NCI-H2171 treated with DMSO at 0.1 percent for 48 hours (cell line): ENCODE measurements around the gene PLCB4.
A peak's percentile ranks its signal among the peaks of the same experiment; 100 is the strongest.
"Not testable (repeated sequence)": the region's sequence is repeated elsewhere in the genome, so short reads cannot be mapped to it uniquely, and the experiment has no call there.

Experiments used
- DNase-seq: peaks from one replicate; lab custom pipeline; 2025; lab: John Stamatoyannopoulos, UW

Gene PLCB4

DNA sequence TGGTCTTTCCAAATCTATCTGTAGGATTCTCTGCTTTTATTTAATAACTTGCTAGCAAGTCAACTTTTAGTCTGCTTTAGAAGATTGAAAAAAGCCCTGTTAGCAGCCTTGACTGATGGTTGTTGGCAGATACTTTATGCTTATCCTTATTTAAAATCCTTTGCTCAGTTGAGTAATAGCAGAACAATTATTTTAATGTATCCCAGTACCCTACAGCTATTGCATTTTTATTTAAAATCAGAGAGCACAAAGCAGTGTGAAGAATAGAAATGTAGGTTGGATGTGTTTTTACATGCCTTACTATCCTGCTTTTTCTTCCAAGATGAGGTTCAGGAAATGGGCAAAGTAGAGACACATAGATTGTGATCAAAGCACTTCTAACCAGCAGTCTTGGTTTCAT lies 298.4 kb downstream of the PLCB4 start:
- no peak for DNase-seq

DNA sequence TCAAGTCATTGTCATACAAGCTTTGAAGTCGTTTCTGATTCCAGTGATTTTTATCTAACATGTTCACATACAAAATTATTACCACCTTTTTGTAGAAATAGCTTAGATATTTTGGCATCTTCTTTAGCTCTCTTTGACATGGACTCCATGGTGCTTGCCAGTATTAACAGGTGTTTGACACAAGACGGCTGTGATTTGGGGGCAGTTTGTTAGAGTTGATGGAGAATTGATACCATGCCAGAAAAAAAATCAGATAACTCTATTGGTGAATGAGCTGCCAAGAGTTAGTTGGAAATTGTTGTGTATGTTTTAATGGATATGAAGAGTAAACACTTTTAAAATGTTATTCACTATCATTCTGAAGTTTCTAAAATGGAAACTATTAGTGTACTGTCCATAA lies 298.9 kb downstream of the PLCB4 start:
- DNase-seq, result no peak

DNA sequence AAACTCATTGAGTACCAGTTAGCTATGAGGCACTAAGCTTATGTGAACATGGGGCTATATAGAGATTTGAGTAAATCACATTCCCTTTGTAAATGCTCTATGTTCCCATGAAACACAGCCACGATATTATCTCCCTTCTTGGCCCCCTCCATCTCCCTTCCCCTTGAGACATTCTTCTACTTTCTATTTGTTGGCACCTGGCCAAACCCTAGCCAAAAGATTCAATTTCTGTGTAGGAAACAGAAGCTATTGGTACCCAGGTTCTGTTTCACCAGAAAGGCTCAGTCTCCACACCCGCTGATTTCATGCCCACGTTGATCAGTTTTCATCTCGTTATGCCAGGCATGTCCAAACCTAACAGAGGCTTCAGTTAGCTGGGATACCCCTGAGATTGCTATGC lies 300.0 kb downstream of the PLCB4 start:
- DNase-seq, result peak; percentile 79

DNA sequence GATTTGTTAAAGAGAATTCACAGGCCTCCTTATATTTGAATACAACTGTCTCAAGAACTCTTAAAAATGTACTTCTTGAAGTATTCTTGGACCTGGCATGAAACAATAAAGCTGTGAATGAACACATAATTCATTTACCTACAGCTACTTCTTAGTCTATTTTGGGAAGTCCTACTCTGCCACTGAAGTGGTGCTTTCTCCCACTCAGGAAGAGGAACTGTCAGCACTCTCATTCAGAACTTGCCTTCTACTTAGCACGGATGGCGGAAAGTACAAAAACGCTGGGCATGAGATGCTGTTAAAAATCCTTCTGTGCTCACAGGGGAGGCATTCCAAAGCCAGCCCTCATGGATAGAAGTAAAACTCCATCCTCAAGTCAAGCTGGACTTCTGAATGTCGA lies 300.7 kb downstream of the PLCB4 start:
- no peak for DNase-seq

DNA sequence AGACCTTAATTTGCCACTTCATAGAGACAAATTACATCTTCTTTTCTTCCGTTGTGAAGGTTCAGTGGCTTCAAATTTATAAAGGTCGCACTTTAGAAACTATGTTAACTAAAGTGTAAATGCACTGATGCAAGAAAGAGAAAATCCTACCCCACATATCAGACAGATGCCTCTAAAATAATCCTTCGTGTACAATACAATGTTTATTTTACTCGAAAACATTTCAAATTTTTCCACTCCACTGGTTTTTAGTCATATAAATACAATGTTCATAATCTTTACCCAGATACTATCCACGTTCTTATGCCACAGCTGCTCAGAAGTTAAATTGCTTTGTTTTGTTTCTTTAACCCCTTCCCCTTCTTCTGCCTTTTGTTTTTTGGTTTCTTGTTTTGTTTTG lies 305.2 kb downstream of the PLCB4 start:
- peak; percentile 30 for DNase-seq

DNA sequence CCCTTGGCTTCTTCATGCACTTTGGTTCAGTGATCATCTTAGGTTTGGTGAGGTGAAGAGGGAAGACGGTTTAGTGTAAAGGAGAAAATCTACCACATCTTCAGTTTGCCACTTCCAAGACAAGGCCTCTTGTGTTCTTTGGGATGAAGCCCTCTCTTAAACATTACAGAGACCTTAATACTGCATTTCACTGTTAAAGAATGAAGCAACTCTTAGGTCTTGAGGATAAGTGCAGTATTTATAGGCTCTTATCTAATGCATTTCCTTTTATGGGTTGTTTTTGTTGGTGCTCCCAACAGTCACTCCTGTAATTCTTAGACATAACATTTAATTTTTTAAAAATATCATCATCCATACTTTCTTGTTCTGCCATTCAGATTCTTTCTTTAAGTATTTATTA lies 305.6 kb downstream of the PLCB4 start:
- DNase-seq, result no peak

DNA sequence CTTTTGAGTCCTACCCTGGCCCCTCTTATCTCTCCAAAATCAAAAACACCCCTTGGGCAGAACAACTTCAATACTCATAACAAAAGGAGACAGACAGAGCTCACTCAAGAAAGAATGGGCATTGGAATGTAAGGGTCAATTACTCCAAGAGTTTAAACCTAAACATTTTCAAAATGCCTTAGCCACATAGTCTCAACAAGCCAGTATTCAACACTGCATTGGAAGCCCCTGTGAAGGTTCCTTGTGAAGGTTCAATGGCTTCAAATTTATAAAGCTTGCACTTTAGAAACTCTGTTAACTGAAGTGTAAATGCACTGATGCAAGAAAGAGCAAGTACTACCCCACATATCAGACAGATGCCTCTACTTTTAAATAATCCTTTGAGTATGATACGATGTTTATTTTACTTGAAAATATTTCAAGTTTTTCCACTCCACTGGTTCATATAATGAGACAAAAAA lies 306.4 kb downstream of the PLCB4 start:
- no peak for DNase-seq

DNA sequence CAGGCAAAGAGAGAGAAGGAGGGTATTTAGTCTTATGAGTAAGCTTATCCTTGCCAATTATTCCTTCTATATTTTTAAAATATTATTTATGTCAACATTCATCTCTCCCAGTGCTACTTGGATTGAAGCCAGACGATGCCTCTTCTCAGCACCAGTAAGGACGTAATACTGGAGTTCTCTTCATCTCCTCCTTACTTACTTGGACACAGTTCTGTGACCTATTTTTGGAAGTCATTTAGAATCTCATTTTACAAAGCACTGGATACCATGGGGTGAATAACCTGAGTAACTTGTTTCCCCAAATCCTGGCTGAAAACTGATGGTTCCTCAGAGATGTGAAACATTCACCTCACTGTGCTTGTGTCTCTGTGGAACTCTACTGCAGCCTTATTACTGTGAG lies 308.1 kb downstream of the PLCB4 start:
- DNase-seq, result no peak

DNA sequence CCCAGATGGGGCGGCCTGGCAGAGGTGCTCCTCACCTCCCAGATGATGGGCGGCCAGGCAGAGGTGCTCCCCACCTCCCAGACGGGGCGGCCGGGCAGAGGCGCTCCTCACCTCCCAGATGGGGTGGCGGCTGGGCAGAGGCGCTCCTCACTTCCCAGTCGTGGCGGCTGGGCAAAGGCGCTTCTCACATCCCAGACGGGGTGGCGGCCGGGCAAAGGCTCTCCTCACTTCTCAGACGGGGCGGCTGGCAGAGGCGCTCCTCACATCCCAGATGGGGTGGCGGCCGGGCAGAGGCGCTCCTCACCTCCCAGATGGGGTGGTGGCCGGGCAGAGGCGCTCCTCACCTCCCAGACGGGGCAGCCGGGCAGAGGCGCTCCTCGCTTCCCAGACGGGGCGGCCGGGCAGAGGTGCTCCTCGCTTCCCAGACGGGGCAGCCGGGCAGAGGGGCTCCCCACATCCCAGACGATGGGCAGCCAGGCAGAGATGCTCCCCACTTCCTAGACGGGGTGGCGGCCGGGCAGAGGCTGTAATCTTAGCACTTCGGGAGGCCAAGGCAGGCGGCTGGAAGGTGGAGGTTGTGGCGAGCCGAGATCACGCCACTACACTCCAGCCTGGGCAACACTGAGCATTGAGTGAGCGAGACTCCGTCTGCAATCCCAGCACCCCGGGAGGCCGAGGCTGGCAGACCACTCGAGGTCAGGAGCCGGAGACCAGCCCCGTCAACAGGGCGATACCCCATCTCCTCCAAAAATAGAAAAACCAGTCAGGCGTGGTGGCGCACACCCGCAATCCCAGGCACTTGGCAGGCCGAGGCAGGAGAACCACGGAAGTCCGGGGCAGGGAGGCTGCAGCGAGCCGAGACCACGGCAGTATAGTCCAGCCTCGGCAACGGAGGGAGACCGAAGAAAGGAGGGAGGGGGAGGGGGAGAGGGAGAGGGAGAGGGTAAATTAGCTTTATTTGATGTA lies 316.7 kb downstream of the PLCB4 start:
- not testable (repeated sequence) for DNase-seq

DNA sequence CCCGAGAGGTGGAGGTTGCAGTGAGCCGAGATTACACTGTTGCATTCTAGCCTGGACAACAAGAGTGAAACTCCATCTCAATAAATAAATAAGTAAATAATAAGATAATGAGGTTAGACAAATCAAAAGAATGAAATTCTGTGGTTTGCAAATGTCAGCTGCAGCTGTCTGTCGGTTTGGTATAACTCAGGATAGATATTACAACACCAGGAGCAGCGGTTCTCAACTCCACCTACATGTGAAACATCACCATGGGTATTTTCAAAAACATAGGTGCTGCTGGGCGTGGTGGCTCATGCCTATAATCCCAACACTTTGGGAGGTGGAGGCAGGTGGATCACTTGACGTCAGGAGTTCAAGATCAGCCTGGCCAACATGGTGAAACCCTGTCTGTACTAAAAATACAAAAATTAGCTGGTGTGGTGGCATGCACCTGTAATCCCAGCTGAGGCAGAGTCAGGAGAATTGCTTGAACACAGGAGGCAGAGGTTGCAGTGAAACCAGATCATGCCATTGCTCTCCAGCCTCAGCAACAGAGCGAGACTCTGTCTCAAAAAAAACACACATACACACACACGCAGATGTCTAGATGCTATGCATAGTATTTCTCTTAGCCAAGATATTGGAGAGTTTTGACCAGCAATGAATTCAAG lies 319.4 kb downstream of the PLCB4 start:
- DNase-seq, result no peak

DNA sequence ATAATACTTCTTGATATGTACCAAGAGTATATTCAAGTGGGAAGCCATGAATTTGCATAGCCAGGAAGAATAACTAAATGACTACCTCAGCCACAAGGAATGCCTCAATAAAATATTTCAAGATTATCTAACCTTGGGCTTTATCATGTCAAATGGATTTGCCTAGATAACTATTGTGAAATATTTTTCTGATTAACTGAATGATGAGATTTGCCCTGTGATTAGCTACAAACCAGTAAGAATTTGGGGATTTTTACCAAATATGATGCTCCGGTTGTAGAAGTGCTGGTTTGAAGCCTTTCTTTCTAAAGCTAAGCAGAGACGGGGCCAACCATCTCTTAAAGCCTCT lies 319.9 kb downstream of the PLCB4 start:
- DNase-seq, result no peak

DNA sequence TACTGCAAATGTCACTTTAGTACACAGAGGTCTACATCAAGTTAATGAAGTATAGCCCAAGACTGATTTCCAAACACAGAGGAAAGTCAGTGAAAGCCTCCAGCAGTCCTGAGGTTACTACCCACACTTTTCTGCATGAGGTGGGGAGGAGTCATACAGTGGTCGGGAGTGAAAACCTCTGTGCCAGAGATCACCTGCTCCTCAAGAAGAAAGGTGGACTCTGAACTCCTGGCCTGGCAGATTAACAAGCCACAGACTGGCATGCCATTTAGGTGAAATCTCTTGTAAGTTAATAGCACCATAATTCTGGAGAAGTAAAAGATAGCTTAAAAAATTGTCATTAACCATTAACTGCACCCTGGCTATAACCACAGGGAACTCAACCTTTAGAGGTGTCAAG lies 320.5 kb downstream of the PLCB4 start:
- no peak for DNase-seq

DNA sequence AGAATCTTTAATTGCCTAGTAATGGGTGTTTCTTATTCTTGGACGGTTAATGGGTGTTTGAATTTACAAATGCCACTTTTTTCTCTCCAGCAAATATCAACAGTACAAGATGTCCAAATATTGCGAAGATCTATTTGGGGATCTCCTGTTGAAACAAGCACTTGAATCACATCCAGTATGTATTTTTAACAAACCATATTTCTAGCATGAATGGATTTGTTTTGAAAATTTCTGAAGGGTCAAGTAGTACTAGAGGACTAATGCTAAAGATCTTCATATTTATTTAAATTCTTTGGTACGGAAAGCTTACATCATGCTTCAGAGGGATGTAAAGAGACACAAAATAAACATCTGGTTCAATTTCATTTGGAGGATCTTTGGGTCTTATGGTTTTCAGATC lies 321.6 kb downstream of the PLCB4 start:
- DNase-seq, result no peak

DNA sequence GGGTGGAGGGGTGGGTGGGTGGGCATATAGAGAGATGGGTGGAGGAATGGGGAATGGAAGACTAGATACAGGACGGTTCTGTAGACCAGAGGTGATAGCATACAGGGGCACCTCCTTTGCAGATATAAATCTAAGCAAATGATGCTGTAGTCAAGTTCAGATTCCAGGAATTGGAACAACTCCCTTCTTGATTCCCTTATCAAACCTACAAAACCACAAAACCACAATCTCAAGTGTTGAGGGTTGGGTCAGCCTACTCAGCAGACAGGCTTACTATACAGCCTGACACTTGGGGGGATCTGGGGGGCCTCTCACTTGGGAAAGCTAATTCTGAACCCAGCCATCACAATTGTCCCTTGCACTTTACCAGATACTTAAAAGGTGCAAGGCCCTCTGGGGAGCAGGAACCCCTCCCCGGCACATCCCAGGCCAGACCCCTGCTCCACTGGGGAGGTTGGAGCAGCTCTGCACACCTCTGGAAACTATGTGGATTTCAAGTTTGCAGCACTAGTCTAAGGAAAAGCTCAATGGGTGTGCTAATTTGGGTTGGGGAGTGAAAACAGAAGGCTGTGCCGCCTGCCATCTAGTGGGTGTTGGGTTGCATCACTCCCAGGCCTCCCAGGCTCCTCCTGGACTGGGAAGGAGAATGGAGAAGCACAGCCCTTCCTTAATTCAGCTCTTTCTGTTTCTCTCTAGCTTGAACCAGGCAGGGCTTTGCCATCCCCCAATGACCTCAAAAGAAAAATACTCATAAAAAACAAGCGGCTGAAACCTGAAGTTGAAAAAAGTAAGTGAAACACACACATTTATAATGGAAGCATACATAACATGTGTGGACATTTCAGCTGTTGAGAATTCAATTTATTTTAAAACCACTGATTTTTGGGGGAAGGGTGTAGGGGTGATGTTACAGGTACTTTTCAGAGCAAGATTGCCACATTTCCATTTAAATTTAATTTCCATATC lies 324.3 kb downstream of the PLCB4 start:
- DNase-seq, result peak; percentile 85

DNA sequence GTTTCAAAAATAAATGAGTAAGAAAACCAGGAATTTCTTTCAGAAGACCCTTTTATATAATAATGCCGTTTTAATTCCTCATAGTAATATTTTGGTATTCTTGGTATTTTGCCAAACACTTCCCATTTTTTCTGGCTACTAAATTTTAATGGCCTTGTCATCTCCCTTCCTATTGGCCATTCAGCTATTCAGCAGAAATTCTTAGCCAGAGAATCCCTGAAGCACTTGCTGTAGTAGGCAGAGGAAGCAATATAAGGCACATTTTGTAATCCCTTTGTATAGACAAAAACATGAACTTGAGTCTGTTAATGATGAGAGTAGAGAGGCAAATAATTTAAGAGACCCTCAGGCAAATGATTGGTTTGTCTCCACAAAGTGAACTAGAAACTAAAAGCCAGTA lies 327.1 kb downstream of the PLCB4 start:
- DNase-seq, result no peak

DNA sequence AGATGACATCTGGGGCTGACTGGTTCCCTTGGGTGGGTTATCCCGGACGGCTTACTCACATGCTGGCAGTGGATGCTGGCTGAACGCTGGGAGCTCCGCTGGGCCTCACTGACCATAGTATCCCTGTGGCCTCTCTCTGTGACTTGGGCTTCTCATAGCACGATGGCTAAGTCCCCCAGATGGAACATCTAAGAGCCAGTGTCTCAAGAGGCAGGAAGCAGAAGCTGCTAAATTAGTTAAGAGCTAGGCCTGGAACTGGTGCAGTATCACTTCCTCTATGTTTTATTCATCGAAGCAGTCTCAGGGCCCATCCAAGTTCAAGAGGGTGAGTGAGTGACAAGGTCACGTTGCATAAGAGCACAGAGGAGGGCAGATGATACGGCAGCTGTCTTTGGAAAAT lies 329.0 kb downstream of the PLCB4 start:
- no peak for DNase-seq

DNA sequence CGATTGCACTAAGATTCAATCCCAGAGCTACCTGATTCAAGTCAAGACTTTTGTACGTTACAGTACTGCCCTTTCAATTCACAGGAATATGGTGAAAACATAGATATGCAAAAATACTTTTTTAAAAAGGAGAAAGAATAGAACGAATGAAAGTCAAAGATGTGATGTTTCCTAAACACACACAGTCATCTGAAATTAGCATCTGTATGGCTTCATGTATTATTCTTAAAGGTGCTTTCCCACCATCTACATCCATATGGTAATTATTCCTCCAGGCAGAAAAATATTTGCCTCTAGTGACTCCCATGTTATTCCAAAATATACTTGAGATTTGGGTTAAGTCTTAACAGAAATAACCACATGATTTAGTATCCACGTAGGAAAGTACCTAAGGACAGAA lies 330.0 kb downstream of the PLCB4 start:
- no peak for DNase-seq

DNA sequence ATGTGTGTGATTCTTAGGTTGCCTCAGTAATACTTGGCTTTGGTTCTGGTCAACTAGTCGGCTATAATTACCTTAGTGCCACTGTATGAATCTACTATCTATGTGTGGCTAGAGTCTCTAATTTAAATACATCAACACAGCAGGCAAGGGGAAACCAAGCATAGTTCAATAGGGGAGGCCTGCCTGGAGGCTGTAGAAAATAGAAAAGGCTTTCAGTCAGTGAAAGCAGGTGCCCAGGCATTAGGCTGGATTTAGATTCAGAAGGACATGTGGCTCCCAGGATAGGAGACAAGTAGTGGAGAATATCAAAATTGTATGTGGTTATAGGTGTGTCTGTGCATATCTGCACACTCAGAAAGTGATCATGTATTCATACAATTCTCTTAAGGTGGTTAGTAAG lies 330.4 kb downstream of the PLCB4 start:
- no peak for DNase-seq

DNA sequence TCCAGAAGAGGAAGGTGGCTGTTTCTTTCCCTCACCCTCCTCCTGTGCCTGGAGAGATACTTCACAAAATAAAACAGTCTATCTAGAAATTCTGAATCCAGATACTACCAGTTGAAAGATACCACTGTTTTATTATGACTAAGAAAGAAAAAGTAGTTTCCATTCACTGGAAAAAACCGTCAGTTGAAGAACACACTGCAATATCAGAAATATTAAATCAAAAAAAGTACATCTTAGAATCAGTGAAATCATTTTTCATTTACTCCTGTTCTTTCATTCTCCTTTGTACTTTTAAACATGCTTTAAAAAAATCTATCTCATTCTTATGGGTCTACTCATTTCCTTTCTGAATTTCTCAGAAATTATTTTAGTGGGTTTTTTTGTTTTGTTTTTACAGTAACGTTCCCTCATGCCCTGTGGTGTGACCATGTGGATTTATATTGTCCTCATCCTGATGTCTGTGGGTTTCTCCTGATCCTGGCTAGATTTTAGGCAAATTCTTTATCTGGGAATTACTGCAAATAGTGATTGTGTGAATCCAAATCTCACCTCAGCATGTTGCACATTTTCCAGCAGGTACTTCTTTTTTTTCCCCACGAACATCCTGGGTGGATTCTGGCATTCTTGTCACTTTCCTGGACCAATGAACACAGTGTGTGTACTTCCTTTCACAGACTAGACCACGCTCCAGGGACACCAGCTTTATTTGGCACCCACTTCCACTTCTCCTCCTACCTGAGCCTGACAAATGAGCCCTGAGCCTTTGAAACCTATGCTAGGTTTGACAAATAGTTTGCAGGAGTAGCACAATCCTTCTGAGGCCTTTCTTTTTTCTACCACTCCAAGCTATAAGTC lies 331.5 kb downstream of the PLCB4 start:
- DNase-seq, result peak; percentile 10

DNA sequence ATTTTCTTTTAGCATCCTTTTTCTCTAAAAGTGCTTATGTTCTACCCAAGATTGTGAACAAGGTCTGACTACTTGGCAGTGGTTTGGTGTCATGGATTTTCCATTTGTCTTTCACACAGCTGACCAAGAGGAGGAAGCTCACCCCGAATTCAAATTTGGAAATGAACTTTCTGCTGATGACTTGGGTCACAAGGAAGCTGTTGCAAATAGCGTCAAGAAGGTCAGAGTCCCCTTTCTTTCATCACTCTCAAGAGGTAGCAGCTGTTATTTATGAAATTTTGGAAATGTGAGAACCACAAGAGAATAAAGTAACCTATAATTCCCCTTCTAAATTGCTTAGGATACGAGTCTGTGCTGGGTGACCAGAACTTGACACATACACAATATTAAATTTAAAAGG lies 332.5 kb downstream of the PLCB4 start:
- peak; percentile 68 for DNase-seq

DNA sequence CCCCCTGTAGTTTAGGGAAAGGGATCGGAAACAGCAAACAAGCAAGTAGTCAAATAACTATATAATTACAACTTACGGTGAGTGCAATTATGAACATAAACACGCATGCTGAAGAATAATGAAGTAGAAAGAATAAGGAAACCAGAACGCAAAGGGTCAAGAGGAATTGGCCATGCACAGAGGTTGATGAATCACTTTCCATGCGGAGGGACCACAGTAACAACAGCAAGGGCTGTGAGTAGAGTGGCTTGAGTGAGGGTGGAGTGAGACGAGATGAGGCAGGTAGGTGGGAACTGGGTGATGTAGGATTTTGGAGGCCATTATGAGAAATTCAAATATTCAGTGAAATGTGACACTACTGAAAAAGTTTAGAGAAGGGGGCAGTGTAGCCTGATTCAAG lies 333.3 kb downstream of the PLCB4 start:
- DNase-seq, result no peak
